ENCODE data around the gene SHISAL2A. TPM values are rescaled to one million over a fixed set of nuclear protein-coding genes. Genes with fewer than 3 reads are reported as not detected.

Gene SHISAL2A
- polyA plus RNA-seq, 1 donor from 2014 or later = not detected

DNA sequence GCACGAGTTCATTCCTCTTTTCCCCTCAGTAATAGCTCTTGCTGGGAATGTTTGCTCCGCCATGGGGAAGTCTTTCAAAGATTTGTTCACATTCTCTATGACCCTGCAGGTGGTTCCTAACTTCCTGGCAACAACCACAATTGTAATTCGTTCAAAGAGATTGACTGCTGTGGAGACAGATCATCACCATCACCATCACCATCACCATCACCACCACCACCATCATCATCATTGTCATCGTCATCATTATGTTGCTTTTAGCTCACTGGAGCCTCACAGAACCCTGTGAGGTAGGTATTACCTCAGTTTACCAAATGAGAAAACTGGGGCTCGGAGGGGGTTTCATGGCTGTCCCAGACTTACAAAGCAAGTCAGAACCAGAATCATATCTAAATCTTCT, 34.3 kb downstream of the SHISAL2A start:
- Histone ChIP-seq H3K79me2 (replicated peaks; ENCODE audit: insufficient read depth, low read length) (no peaks in the 10 kb centered on the region), H3K27ac (ENCODE audit: low read length) (no peak overlapping the region), H3F3A (ENCODE audit: insufficient read depth, low read length, poor library complexity, severe bottlenecking) (no peaks in the 10 kb centered on the region), H3K27me3 (ENCODE audit: insufficient read depth, low read depth, low read length) (no peaks in the 10 kb centered on the region), H3K4me2 (ENCODE audit: low read length) (no peak overlapping the region), H4K20me1 (ENCODE audit: insufficient read depth) (no peaks in the 10 kb centered on the region), H3K4me3 (ENCODE audit: low read length) (no peak overlapping the region), H2AFZ (ENCODE audit: low read depth, low read length) (no peak overlapping the region), H3K9me2 (ENCODE audit: insufficient read depth, low read length) (no peaks in the 10 kb centered on the region), H3K9ac (ENCODE audit: low read length) (no peak overlapping the region), H3K36me3 (ENCODE audit: insufficient read depth, low read length) (no peaks in the 10 kb centered on the region), H3K9me3 (ENCODE audit: low read length) (no peaks in the 10 kb centered on the region)
- no peak for TF ChIP-seq POLR2AphosphoS5 (IDR thresholded peaks at IDR 0.05)
- TF ChIP-seq TAF1 (IDR thresholded peaks at IDR 0.05; ENCODE audit: low read depth) = no peak
- TF ChIP-seq, protein P1, sequence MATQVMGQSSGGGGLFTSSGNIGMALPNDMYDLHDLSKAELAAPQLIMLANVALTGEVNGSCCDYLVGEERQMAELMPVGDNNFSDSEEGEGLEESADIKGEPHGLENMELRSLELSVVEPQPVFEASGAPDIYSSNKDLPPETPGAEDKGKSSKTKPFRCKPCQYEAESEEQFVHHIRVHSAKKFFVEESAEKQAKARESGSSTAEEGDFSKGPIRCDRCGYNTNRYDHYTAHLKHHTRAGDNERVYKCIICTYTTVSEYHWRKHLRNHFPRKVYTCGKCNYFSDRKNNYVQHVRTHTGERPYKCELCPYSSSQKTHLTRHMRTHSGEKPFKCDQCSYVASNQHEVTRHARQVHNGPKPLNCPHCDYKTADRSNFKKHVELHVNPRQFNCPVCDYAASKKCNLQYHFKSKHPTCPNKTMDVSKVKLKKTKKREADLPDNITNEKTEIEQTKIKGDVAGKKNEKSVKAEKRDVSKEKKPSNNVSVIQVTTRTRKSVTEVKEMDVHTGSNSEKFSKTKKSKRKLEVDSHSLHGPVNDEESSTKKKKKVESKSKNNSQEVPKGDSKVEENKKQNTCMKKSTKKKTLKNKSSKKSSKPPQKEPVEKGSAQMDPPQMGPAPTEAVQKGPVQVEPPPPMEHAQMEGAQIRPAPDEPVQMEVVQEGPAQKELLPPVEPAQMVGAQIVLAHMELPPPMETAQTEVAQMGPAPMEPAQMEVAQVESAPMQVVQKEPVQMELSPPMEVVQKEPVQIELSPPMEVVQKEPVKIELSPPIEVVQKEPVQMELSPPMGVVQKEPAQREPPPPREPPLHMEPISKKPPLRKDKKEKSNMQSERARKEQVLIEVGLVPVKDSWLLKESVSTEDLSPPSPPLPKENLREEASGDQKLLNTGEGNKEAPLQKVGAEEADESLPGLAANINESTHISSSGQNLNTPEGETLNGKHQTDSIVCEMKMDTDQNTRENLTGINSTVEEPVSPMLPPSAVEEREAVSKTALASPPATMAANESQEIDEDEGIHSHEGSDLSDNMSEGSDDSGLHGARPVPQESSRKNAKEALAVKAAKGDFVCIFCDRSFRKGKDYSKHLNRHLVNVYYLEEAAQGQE (IDR thresholded peaks at IDR 0.05; ENCODE audit: borderline replicate concordance) = no peak
- TF ChIP-seq EZH2 (IDR thresholded peaks at IDR 0.05; ENCODE audit: borderline replicate concordance, insufficient read depth, low read length, poor library complexity, severe bottlenecking) = no peak
- TF ChIP-seq EP300 (conservative IDR thresholded peaks at IDR 0.05; ENCODE audit: poor library complexity, severe bottlenecking) = no peak
- TF ChIP-seq, protein P2, sequence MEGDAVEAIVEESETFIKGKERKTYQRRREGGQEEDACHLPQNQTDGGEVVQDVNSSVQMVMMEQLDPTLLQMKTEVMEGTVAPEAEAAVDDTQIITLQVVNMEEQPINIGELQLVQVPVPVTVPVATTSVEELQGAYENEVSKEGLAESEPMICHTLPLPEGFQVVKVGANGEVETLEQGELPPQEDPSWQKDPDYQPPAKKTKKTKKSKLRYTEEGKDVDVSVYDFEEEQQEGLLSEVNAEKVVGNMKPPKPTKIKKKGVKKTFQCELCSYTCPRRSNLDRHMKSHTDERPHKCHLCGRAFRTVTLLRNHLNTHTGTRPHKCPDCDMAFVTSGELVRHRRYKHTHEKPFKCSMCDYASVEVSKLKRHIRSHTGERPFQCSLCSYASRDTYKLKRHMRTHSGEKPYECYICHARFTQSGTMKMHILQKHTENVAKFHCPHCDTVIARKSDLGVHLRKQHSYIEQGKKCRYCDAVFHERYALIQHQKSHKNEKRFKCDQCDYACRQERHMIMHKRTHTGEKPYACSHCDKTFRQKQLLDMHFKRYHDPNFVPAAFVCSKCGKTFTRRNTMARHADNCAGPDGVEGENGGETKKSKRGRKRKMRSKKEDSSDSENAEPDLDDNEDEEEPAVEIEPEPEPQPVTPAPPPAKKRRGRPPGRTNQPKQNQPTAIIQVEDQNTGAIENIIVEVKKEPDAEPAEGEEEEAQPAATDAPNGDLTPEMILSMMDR (IDR thresholded peaks at IDR 0.05; ENCODE audit: poor library complexity, severe bottlenecking) = no peak
- no peak for TF ChIP-seq RAD21 (conservative IDR thresholded peaks at IDR 0.05)
- TF ChIP-seq SMC3 (conservative IDR thresholded peaks at IDR 0.05; ENCODE audit: poor library complexity) = no peak
- no peak for TF ChIP-seq MXI1 (conservative IDR thresholded peaks at IDR 0.05; ENCODE audit: poor library complexity, severe bottlenecking)

DNA sequence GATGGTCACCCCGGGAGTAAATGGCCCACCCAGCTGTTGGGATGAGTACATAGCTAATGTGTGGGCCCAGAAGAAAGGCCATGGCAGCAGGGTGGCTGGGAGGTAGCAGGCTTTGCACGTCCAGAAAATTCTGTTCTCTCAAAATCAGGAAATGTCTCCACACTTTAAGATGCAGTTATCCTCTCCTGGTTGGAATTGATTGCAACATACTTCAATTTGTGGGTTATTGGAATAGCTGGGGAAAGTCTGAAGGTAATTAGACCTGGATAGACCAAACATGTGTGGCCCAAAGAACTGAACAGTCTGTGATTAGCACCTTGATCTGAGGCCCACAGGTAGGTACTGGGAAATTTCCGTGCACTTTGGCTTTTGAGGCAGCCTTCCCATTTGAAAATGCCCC, 35.0 kb downstream of the SHISAL2A start:
- no peak overlapping the region for H3K4me2 ChIP-seq (ENCODE audit: low read length)
- H3K9ac ChIP-seq (ENCODE audit: low read length) = no peak overlapping the region
- H3K79me2 ChIP-seq (replicated peaks; ENCODE audit: insufficient read depth, low read length) = no peaks in the 10 kb centered on the region
- no peak overlapping the region for H2AFZ ChIP-seq (ENCODE audit: low read depth, low read length)
- H3K27me3 ChIP-seq (ENCODE audit: insufficient read depth, low read depth, low read length) = no peaks in the 10 kb centered on the region
- H3F3A ChIP-seq (ENCODE audit: insufficient read depth, low read length, poor library complexity, severe bottlenecking) = no peaks in the 10 kb centered on the region
- no peaks in the 10 kb centered on the region for H4K20me1 ChIP-seq (ENCODE audit: insufficient read depth)
- H3K27ac ChIP-seq (ENCODE audit: low read length) = no peak overlapping the region
- H3K9me3 ChIP-seq (ENCODE audit: low read length) = no peaks in the 10 kb centered on the region
- H3K4me3 ChIP-seq (ENCODE audit: low read length) = no peak overlapping the region
- TF ChIP-seq EZH2 (IDR thresholded peaks at IDR 0.05; ENCODE audit: borderline replicate concordance, insufficient read depth, low read length, poor library complexity, severe bottlenecking) (no peak), TAF1 (IDR thresholded peaks at IDR 0.05; ENCODE audit: low read depth) (no peak), RAD21 (conservative IDR thresholded peaks at IDR 0.05) (no peak), MXI1 (conservative IDR thresholded peaks at IDR 0.05; ENCODE audit: poor library complexity, severe bottlenecking) (no peak), POLR2AphosphoS5 (IDR thresholded peaks at IDR 0.05) (no peak), SMC3 (conservative IDR thresholded peaks at IDR 0.05; ENCODE audit: poor library complexity) (no peak), EP300 (conservative IDR thresholded peaks at IDR 0.05; ENCODE audit: poor library complexity, severe bottlenecking) (no peak)
- TF ChIP-seq, protein P1 (IDR thresholded peaks at IDR 0.05; ENCODE audit: borderline replicate concordance) = no peak
- TF ChIP-seq, protein P2 (IDR thresholded peaks at IDR 0.05; ENCODE audit: poor library complexity, severe bottlenecking) = no peak
- H3K36me3 ChIP-seq (ENCODE audit: insufficient read depth, low read length) = no peaks in the 10 kb centered on the region
- H3K9me2 ChIP-seq (ENCODE audit: insufficient read depth, low read length) = no peaks in the 10 kb centered on the region
